DOHH2 (cell line): ENCODE data around the gene ELFN1.

Experiments
- H3F3A ChIP-seq: fragments of 200-600 bp; sonication (generic), shearing (Covaris generic); 2 replicates; pipeline ENCODE4 v1.6.0; 2016; ENCODE audit warnings: antibody characterized with exemption, mild to moderate bottlenecking; ENCODE audit not compliant: control insufficient read depth, insufficient read depth
- H3K27ac ChIP-seq: fragments of 200-600 bp; sonication (generic); 2 replicates; pipeline ENCODE4 v1.5.1; 2014; ENCODE audit warnings: low read depth, mild to moderate bottlenecking, low read length, moderate library complexity
- H3K27me3 ChIP-seq: fragments of 200-600 bp; sonication (generic); 2 replicates; pipeline ENCODE4 v1.6.1; 2014; ENCODE audit warnings: mild to moderate bottlenecking, low read length, mixed read lengths; ENCODE audit not compliant: control insufficient read depth
- H3K36me3 ChIP-seq: fragments of 200-600 bp; sonication (generic); 2 replicates; pipeline ENCODE4 v1.6.1; 2014; ENCODE audit warnings: mild to moderate bottlenecking, low read length, moderate library complexity, mixed read lengths; ENCODE audit not compliant: control insufficient read depth
- H3K4me1 ChIP-seq: fragments of 200-600 bp; sonication (generic); 2 replicates; pipeline ENCODE4 v1.6.1; 2014; ENCODE audit warnings: mild to moderate bottlenecking, low read length, mixed read lengths; ENCODE audit not compliant: control insufficient read depth
- H3K4me2 ChIP-seq: fragments of 200-600 bp; sonication (generic); 2 replicates; pipeline ENCODE4 v1.6.0; 2014; ENCODE audit warnings: mild to moderate bottlenecking, low read length, moderate library complexity
- H3K4me3 ChIP-seq: fragments of 200-600 bp; sonication (generic); 2 replicates; pipeline ENCODE4 v1.5.1; 2014; ENCODE audit warnings: mild to moderate bottlenecking, low read length, mixed read lengths
- H3K79me2 ChIP-seq: fragments of 200-600 bp; sonication (generic); 2 replicates; pipeline ENCODE4 v1.6.1; 2014; ENCODE audit warnings: mild to moderate bottlenecking, low read length, mixed read lengths; ENCODE audit not compliant: control insufficient read depth
- H3K9me2 ChIP-seq: fragments of 200-600 bp; sonication (generic); replicated peaks from 2 replicates; pipeline ENCODE4 v1.6.1; 2014; ENCODE audit warnings: mild to moderate bottlenecking, low read length, mixed read lengths; ENCODE audit not compliant: control insufficient read depth
- H3K9me3 ChIP-seq: fragments of 200-600 bp; sonication (generic); 2 replicates; pipeline ENCODE4 v1.6.1; 2014; ENCODE audit warnings: antibody characterized with exemption, low read length, mixed read lengths; ENCODE audit not compliant: control insufficient read depth, insufficient read depth
- H4K20me1 ChIP-seq: fragments of 200-600 bp; sonication (generic); 2 replicates; pipeline ENCODE4 v1.6.0; 2014; ENCODE audit warnings: low read depth, mild to moderate bottlenecking, antibody characterized with exemption, low read length, moderate library complexity; ENCODE audit not compliant: control insufficient read depth, insufficient read depth
- CTCF ChIP-seq: fragments of 200-600 bp; sonication (generic); IDR thresholded peaks from one replicate; pipeline ENCODE4 v1.5.1; 2014; ENCODE audit warnings: antibody characterized with exemption, mild to moderate bottlenecking, low read depth, low read length; ENCODE audit not compliant: poor library complexity, severe bottlenecking
- EZH2phosphoT487 ChIP-seq: fragments of 200-600 bp; sonication (generic); IDR thresholded peaks from 2 replicates; pipeline ENCODE4 v1.6.1; 2017; ENCODE audit warnings: borderline replicate concordance, mild to moderate bottlenecking, antibody characterized with exemption, low read length, moderate library complexity, mixed read lengths

The ELFN1 gene

GRCh38 chr7:1742555-1743303 is 72.7 kb downstream of the ELFN1 start:
- Histone ChIP-seq H3K4me2 (no peak overlapping the region), H3F3A (no peaks in the 10 kb centered on the region), H3K9me3 (no peaks in the 10 kb centered on the region), H3K27ac (no peak overlapping the region), H3K4me1 (peaks cover 7% of the 10 kb centered on the region), H3K9me2 (no peaks in the 10 kb centered on the region), H4K20me1 (0 out of 2 replicates have a peak, but pooled peaks cover 6% of the 10 kb centered on the region), H3K27me3 (no peaks in the 10 kb centered on the region; the same call in 1 of the 2 replicates), H3K36me3 (no peaks in the 10 kb centered on the region), H3K79me2 (no peaks in the 10 kb centered on the region), H3K4me3 (no peak overlapping the region)
- no peak for TF ChIP-seq CTCF
- TF ChIP-seq EZH2phosphoT487 = no peak

DNA sequence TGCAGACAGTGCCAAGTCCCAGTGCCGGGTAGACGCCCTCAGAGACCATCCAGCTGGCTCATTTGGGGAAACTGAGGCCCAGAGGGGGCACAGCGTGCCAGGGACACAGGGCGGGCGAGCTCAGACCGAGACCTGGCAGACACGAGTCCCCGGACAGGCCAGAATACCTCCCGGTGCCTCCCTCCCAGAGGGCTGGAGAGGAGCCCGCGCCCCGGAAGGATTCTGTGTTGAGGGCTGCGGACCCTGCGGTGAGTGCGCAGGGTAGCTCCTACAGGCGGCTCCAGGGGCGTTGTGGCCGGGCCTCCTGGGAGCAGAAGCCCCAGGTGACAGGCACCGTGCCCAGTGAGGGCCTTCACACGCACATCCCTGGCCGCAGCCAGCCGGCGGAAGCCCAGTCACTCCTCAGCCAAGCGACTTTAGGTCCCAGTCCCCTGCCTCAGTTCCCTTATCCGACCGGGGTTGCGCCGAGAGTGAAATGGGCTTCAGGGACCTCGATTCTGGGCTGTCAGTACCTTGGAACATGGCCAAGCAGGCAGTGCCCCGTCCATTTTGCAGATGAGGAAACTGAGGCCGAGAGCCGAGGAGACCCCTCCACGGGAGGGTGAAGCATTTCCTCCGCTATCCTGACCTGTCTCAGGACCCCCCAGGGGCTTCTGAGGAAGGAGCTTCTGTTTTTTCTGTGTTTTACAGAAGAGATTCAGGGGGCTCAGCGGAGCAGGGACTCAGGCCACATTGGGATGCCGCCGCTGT is 73.6 kb downstream of the ELFN1 start:
- H3K79me2 ChIP-seq = no peaks in the 10 kb centered on the region
- no peak overlapping the region for H3K4me2 ChIP-seq
- TF ChIP-seq CTCF = no peak
- no peak for TF ChIP-seq EZH2phosphoT487

DNA sequence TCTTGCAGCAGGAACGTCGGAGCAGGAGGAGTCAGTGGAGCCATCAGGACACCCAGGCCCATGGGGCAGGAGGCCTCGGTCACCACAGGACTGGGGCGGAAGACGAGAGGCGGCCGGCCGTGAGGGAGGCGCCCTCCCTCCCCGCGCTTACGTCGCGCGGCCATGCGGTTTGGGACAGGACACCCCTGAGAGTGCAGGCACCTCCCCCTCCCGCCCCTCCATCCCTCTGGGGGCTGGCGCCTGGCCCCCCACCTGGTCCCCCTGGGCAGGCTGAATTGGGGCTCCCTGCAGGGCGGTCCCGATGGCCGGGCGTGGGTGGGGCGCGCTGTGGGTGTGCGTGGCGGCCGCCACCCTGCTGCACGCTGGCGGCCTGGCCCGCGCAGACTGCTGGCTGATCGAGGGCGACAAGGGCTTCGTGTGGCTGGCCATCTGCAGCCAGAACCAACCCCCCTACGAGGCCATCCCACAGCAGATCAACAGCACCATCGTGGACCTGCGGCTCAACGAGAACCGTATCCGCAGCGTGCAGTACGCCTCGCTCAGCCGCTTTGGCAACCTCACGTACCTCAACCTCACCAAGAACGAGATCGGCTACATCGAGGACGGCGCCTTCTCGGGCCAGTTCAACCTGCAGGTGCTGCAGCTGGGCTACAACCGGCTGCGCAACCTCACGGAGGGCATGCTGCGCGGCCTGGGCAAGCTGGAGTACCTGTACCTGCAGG is 74.4 kb downstream of the ELFN1 start:
- no peak overlapping the region for H3K4me2 ChIP-seq
- no peaks in the 10 kb centered on the region for H3K36me3 ChIP-seq
- H3K79me2 ChIP-seq = no peaks in the 10 kb centered on the region
- TF ChIP-seq CTCF = no peak
- TF ChIP-seq EZH2phosphoT487 = no peak
- no peaks in the 10 kb centered on the region for H3K4me1 ChIP-seq
- H3K4me3 ChIP-seq = no peak overlapping the region
- no peaks in the 10 kb centered on the region for H3F3A ChIP-seq
- no peak overlapping the region for H3K27ac ChIP-seq
- 0 out of 2 replicates have a peak, but pooled peaks cover 4% of the 10 kb centered on the region for H4K20me1 ChIP-seq
- no peaks in the 10 kb centered on the region for H3K9me2 ChIP-seq
- peaks cover 5% of the 10 kb centered on the region for H3K27me3 ChIP-seq
- H3K9me3 ChIP-seq = no peaks in the 10 kb centered on the region

More for the DNA sequence above, 73.6 kb downstream of the ELFN1 start:
- Histone ChIP-seq H3K4me3 (no peak overlapping the region), H4K20me1 (0 out of 2 replicates have a peak, but pooled peaks cover 6% of the 10 kb centered on the region), H3K9me2 (no peaks in the 10 kb centered on the region), H3K4me1 (peaks cover under 1% of the 10 kb centered on the region; the same call in 1 of the 2 replicates), H3K9me3 (no peaks in the 10 kb centered on the region), H3F3A (no peaks in the 10 kb centered on the region), H3K27ac (no peak overlapping the region), H3K27me3 (peaks cover 2% of the 10 kb centered on the region), H3K36me3 (no peaks in the 10 kb centered on the region)
